ENCODE measurements around the gene UBQLNL. TPM values are rescaled to one million over a fixed set of nuclear protein-coding genes. Genes with fewer than 3 reads are reported as not detected.

The UBQLNL gene
- total and polyA plus RNA-seq, 2 of the 13 experiments (the other 11 are each of a cell fraction or from before 2014, with no cell fraction given): 0.08 TPM; not detected in 1

GRCh38 chr11:5505363-5506048 lies 11.0 kb downstream of the UBQLNL start (continued):
- no peak for TF ChIP-seq ZNF503 (CRISPR knock-in tag; IDR thresholded peaks at IDR 0.05)

GRCh38 chr11:5504403-5504921 lies 12.0 kb downstream of the UBQLNL start:
- H3K9me3 ChIP-seq (ENCODE audit: low read length): no peaks in the 10 kb centered on the region
- no peak for DNase-seq (ENCODE audit: low spot score)
- H3K79me2 ChIP-seq (ENCODE audit: insufficient read depth, low read length): no peaks in the 10 kb centered on the region
- no TSS peak for BruUV-seq (replicated peaks)
- ChIA-PET CTCF (ENCODE audit: low intra/inter-chr PET ratio, low total read pairs) (no interaction called here), POLR2A (no interaction called here)
- no peak for FAIRE-seq
- H3K27ac ChIP-seq (ENCODE audit: extremely low read length, insufficient read depth, low read length): no peak overlapping the region
- H3K36me3 ChIP-seq (replicated peaks in 1 of 2; ENCODE audit: control insufficient read depth in 1 of 2, insufficient read depth in 2 of 2, low read length in 2 of 2): no peaks in the 10 kb centered on the region
- in situ Hi-C loops (cut with HindIII; ENCODE audit: extremely low pct_ligation_motif_present, low pct_unique_long_range_greater_than_20kb) (no loop called here), intact Hi-C loops (cut with micrococcal nuclease; ENCODE audit: unreplicated experiment) (no loop called here)
- H2AFZ ChIP-seq (ENCODE audit: low read length): no peak overlapping the region
- 23% methylated on average over 2 of the region's 2 CpGs for WGBS (ENCODE audit: low lambda C conversion rate)
- no peaks in the 10 kb centered on the region for H3K4me1 ChIP-seq (ENCODE audit: insufficient read depth, low read length)
- TF ChIP-seq USF2 (IDR thresholded peaks at IDR 0.05; ENCODE audit: low read depth, low read length) (no peak), USF2 (CRISPR knock-in tag; IDR thresholded peaks at IDR 0.05; ENCODE audit: borderline replicate concordance) (no peak), HNRNPH1 (optimal IDR thresholded peaks at IDR 0.05; ENCODE audit: low read depth, low read length) (no peak), GATAD2A (CRISPR knock-in tag; IDR thresholded peaks at IDR 0.05) (no peak), SNRNP70 (IDR thresholded peaks at IDR 0.05; ENCODE audit: low read depth, low read length) (no peak), ZNF329 (CRISPR knock-in tag; IDR thresholded peaks at IDR 0.05; ENCODE audit: low read depth) (no peak), ZNF224 (CRISPR knock-in tag; IDR thresholded peaks at IDR 0.05) (no peak), HOXA3 (CRISPR knock-in tag; IDR thresholded peaks at IDR 0.05) (no peak)
- H3K9ac ChIP-seq (ENCODE audit: insufficient read depth, low read depth, low read length): no peak overlapping the region
- no peak overlapping the region for H3K4me3 ChIP-seq (replicated peaks in 1 of 3; ENCODE audit: insufficient read depth in 1 of 3, low read depth in 2 of 3, low read length in 3 of 3)
- H4K20me1 ChIP-seq (ENCODE audit: insufficient read depth, low read length): no peaks in the 10 kb centered on the region; the same call in 1 of the 2 replicates
- H3K27me3 ChIP-seq (ENCODE audit: control insufficient read depth in 1 of 2, insufficient read depth in 2 of 2, low read length in 2 of 2): peaks cover 0 to 22% of the 10 kb centered on the region in 2 experiments; a peak in 3 of 5 replicates
- no peak overlapping the region for H3K4me2 ChIP-seq (ENCODE audit: low read depth, low read length)
- no peak for ATAC-seq
